SK-MEL-5 (cell line): ENCODE results near the gene NOSTRIN. TPM values are rescaled to one million over a fixed set of nuclear protein-coding genes. Genes with fewer than 3 reads are reported as not detected.
"Not testable (repeated sequence)": the region's sequence is repeated elsewhere in the genome, so short reads cannot be mapped to it uniquely, and the experiment has no call there.

Source experiments
- DNase-seq: peaks from one replicate; pipeline ENCODE4 v3.0.0-alpha.2; 2016; ENCODE audit warnings: low read depth, low spot score
- in situ Hi-C: cut with HindIII; loops from 2 replicates; pipeline ENCODE4 v1.10.0; 2016; ENCODE audit warnings: low sequenced_read_pairs, high pct_unique_total_duplicates, low pct_unique_long_range_greater_than_20kb
- total RNA-seq: library from RNA; depleted of rRNA; stranded (reverse); fragments of >200 nt; shearing (Covaris generic); gene quantifications from 2 replicates; pipeline ENCODE4 v1.2.3, GENCODE V29; 2014

NOSTRIN gene
- total RNA-seq, 1 experiment from 2014 or later: not detected

DNA sequence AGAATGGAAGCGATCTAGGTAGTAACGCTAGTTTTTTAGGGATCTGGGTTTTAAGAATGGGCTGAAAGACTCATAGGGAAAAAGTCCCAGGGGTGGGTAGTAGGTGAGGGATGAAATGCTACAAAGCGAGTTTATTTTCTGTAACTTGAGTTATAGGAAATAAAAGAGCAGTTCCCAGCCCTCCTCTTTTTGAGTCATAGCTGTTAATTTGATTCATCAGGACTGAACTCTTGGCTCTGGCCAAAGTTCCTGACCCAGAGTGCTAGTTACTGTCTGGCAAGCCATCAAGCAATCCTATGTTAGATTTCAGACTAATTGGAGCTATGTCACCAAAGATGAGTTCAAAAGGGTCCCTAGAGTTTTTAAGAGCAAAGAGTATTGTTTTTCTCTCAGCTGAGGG is 17.4 kb upstream of the NOSTRIN start:
- no peak for DNase-seq
- in situ Hi-C loops: no loop called here

DNA sequence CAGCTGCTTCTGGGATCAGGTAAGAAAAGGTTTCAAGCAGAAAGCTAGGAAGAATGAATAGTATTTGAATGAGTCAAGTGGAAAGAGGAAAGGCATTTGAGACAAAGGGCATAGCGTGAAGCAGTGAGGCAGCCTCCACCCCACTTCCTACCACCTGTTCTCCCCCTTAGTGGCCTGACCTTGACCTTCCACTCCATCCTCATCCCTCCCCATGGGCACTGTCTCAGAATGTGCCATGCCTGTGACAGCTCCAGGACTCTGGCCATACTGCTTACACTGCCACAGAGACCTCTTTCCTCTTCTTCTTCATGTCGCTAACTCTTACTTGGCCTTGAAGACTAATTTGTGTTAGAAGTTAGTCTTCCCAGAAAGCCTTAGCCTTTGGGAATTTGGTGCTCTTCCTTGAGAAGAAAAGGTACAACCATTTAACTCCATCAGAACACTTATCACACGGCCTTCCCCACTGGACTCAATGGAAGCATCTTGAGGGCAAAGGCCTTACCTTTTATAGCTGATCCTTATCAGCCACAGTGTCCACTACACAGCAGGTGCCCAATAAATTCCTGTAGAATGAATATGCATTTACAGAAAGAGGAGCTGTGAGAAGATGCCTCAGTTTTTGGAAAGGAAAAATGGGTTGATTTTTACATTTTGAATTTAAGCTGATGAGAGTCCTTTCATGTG is 15.2 kb upstream of the NOSTRIN start:
- no peak for DNase-seq
- in situ Hi-C loops: no loop called here

DNA sequence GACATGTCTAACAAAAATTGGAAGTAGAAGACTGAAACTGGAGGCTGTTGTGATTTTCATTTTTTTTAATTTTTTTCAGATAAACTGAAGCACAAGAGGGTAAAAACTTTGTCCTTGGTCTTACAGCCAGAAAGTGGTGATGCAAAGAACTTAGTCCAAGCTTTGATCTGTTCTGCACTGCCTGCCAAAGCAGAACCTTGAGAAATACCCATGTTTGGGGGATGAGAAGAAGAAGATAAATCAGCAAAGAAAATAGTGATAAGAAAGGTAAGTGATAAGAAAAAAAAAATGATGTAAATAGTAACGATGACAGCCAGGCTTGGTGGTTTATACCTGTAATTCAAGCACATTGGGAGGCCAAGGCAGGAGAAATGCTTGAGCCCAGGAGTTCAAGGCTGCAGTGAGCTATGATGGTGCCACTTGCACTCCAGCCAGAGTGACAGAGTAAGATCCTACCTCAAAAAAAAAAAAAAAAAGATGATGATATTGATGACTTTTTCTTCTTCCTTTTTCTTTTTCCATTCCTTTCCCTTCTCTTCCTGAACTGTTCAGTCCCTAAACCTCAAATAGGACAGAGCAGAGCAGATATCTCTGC is 14.6 kb upstream of the NOSTRIN start:
- DNase-seq: no peak
- in situ Hi-C loops: no loop called here

DNA sequence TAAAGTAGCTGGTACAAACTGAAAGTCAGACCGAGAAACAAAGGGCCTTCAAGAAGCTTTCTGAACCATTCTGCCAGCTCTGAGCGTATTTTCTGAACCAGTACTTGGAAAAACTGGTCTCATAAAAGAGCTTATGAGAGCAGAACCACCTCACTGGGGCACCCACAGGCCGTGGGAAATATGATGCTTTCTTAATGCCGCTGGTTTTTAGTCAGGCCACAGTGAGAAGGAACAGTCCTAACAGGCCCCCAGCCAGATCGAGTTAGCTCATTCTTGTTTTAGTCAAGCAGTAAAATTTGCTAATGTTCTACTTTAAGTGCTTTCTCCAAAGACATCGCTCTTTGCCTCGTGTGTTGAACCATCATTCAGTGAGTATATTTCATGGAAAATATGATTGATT is 12.7 kb upstream of the NOSTRIN start:
- DNase-seq: no peak

DNA sequence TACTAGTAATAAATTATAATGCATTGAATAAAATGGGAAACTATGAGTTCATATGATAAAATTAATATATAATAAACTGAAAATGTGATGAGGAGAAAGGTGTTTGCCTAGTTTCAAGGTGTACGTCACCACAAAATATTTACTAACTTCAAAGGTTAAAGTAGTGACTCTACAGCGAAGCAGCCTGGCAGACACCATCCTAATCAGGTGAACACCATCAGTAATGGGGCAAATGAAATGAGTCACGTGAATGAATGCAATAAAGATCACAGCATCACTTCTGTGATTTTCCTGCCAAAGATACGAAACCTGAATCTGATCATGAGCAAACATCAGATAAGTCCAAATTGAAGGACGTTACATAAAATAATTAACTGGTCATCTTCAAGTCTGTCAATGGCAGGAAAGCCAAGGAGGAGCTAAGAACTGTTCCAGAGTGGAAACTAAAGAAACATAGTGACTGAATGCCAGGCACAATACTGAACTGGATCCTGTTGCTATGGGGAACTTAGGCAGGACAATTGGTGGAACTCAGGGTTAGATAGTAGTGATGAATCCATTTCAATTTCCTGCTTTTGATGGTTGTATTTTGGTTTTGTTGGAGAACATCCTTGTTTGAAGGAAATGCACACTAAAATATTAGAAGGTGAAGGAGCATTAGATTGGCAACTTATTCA is 12.1 kb upstream of the NOSTRIN start:
- DNase-seq: no peak
- in situ Hi-C loops: no loop called here

More for the DNA sequence above, 12.7 kb upstream of the NOSTRIN start:
- in situ Hi-C loops: no loop called here

DNA sequence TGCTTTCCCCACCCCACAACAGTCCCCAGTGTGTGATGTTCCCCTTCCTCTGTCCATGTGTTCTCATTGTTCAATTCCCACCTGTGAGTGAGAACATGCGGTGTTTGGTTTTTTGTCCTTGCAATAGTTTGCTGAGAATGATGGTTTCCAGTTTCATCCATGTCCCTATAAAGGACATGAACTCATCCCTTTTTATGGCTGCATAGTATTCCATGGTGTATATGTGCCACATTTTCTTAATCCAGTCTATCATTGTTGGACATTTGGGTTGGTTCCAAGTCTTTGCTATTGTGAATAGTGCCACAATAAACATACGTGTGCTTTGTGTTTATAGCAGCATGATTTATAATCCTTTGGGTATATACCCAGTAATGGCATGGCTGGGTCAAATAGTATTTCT is 11.3 kb upstream of the NOSTRIN start:
- DNase-seq, in situ Hi-C loops: not testable (repeated sequence)

DNA sequence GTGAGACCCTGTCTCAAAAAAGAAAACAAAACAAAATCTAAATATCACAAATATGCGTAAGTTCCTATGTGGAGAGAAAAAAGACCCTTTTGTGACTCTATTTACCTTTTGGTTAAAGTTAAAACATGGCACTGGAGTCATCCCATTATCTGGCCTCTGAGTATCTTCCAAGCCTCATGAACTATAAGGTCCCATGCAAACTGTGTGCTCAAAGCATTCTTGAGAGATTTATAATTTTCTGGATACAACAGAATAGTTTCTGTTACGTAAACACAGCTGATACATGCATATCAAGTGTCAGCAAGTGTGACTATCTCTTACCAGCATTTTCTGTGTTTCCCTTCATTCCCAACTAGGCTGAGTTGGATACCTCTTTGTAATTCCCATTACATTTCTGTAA is 8.8 kb upstream of the NOSTRIN start:
- in situ Hi-C loops: no loop called here
- DNase-seq: no peak

DNA sequence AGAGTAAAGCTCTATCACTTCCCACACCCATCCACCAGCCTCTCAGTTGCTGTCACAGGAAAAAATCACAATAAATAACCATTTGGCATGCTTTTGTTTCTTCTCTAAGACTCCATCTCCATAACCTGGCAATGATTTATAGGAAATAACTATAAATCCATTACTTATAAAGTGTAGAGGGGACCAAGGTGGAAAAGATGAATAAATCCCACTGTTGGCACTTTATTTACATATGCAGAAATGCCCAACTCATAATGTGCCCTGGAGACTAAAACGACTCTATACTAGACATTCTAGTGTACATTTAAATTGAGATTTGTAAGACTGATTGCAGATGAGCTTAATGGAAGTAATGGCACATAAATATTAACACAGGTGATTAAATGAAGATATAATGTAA is 7.5 kb upstream of the NOSTRIN start:
- DNase-seq: no peak
- in situ Hi-C loops: no loop called here

DNA sequence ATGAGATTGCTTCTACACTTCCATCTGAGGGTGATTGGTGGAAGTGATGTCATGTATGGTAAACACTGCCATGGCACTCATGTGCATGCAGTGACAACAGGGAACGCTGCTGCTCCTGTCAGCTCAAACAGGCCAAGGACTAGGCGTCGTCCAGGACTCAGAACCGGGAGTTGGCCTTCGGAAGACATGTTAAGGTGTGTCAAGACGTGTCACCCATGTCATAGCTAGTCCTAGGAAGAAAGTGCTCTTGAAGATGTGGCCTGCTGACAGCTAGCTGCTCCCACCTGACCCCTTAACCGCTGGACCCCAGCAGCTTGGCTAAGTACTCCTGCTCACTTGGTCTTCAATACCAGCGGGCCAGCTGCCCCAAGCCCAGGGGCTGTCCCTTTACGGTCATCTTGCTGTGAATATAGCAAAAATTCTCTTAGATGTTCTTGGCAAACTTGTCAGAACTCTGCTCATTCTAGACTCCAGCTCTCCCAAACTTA is 6.3 kb upstream of the NOSTRIN start:
- no peak for DNase-seq
- in situ Hi-C loops: no loop called here

DNA sequence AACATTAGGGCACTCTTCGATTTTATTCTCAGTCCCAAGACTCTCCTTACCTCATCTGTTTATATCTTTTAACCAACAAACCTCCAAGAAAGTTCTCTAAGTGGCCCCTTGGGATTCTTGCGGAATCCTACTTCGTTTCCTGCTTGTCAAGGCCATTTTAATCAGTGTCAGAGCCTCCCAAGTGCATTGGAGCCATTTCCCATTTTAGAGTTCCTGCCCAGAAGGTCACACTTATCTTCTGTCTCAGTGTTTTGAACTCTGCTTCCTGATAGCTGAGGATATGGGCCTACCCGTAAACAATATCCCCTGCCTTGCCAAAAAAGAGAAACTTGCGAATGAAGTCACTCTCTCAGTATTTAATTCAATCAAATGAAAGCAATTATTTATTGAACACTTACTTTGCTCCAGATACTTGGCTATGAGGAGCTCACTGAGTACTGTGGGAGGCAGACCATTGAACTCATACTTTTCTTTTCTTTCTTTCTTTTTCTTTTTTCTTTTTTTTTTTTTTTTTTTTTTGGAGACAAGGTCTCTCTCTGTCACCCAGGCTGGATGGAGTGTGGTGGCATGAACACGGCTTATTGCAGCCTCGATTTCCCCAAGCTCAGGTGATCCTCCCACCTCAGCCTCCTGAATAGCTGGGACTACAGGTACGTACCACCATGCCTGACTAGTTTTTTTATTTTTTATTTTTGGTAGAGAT is 5.7 kb upstream of the NOSTRIN start:
- in situ Hi-C loops: no loop called here
- no peak for DNase-seq

DNA sequence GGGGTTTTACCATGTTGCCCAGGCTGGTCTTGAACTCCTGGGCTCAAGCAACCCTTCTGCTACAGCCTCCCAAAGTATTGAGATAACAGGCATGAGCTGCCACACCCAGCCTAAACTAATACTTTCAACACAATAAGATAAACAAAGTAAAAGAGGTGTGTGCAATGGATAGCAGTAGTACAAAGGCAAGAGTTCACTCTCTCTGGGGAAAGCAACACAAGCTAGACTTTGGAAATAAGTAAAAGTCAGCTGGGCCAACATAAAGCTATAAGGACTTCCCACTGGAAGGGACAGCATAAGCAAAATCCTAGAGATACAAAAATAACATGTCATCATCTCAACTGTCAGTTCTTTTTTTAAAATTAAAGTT is 5.2 kb upstream of the NOSTRIN start:
- no peak for DNase-seq
- in situ Hi-C loops: no loop called here

DNA sequence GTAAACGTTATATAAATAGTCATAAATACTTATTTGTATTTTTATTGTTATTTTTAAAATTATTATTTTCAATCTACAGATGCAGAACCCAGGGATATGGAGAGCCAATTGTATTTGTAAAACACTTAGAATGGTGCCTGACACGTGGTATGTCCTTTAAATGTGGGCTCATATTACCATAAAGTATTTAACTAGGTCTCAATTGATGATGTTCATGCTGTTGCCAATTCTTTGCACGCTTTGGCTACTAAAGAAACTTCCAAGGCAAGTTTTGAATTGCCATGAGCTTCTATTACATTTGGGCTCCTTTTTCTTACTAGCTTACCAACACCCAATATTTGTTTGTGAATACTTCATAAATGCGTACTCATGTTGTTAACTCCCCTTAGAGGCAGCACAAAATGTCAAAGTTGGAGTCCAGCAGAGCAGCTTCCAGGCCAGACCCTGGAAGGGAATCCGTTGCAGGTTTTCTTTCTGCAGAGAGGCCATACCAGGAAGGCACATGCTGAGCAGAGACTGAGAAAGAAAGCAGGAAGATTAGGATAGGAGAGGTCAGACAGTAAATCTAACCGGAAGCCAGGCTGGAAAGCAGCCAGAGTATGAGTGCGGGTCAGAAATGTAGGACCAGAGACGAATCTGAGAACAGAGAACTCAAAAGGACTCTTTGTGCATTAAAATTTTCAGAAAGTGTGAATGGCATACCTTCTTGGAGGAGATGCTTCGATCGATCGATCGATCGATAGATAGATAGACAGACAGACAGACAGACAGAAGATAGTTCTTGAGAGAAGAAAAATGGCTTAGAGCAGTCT is 4.2 kb upstream of the NOSTRIN start:
- in situ Hi-C loops: no loop called here

DNA sequence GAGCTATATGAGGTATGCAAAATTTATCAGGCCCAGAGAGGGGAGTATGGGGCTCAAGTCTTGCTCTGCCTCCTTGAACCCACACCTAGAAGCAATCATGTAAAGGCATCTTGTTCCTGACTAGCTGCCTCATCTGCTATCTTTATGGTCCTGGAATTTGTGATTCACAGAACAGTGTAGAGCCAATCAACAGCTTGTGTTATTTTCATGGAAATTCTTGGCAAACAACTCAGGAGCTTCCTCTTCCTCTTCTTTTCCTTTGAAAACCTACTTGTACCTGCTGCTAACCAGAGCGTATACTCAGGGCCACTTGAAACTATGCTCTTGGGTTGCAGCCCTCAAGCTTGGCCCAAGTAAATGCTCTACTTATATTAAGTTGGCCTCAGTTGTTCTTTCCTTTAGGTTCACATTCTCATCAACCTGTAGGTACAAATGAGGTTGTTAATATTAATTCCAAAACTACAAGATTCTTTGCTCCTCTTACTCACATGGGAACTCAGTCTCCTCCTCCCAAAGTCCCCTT is 3.5 kb upstream of the NOSTRIN start:
- in situ Hi-C loops: no loop called here
- no peak for DNase-seq

More for the DNA sequence above, 4.2 kb upstream of the NOSTRIN start:
- DNase-seq: peak; percentile 4

DNA sequence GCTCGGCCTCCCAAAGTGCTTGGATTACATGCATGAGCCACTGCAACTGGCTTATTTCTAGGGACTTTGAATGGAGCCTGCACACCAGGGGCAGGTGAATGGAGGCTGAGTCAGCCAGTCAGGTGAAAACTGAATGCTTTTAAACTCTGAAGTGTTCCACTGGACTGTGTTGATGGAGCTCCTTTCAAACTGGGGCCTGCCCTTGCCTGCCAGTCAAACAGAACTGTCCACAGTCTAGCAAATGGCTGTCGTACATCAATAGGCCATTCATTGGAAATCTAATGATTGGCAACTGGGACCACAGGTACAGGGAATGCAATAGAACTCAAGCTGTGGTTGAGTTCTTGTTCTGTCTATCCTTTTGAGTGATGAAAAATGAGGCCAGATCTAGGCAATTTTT is 966 bp upstream of the NOSTRIN start:
- DNase-seq: no peak
- in situ Hi-C loops: no loop called here

DNA sequence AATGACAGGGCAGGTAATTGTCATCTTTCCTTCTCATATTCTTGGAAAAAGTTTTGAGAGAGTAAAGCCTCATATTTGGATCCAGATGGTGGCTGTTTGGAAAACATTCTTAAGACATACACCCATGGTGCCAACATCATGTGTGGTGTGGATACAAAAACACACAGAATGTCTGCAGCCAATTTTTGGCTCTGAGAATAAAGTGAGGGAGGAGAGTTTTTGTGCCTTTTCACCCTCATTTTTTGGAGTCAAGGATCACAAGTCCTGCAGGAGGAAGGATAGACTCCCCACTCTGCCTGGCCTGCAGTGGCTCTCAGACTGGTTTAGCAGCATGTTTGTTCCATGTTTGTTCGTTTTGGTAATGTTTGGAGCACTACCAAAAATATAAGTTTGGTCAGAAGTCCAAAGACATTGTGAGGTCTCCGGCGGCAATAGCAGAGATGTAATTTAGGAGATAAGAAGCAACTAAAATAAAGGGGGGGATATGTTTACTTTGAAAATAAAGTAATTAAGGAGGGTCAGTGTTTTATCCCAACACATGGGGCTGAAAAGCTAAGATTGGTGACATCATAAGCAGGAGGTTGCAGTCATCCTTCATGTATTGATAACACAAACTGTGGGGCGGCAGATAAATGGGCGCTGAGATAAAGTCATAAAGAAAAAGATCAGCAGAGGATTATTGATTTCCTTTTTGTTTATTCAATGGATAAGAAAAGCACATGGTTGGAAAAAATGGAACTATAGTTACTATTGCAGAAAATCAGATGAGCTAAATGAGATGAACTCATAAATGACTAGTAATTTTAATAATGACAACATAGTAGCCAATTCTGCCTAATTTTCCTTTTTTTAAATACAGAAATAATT is 655 bp downstream of the NOSTRIN start:
- in situ Hi-C loops: no loop called here
- DNase-seq: no peak

DNA sequence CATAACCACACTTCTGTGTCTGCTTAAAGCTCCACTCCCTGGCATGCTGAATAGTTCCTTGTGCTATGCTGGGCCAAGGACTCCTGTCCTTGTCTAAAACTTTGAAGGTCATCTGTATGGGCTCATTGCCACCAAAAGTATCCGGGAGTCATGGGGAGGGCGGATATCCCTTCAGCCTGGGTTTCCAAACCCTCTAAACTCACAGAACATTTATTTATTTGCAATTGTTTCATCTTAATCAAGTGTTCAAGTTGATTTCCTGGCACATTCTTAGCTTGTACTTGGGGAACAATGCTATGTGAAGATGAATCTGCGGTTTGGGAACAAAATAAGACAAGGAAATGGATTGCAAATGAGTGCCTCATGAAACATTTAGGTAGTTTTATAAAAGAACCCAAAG is 1.8 kb downstream of the NOSTRIN start:
- DNase-seq: no peak

DNA sequence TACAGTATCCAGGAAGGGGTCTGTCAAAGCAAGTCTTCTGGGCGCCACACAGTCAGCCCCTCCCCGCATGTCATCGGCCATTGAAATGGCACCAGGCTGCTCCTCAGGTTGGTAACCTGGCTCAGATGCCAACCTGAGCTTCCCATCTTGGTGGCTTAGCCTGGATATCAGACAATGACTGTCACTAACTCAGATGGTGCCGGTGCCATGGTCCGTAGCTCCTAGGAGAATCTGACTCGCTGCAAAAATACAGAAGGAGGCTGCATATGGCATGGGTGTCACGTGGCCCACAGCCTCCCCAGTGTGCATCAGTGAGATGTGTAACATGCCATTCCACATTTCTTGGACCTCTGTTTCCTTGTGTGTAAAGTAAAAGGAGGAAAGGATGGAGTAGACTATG is 3.2 kb downstream of the NOSTRIN start:
- in situ Hi-C loops: no loop called here

More for the DNA sequence above, 1.8 kb downstream of the NOSTRIN start:
- in situ Hi-C loops: no loop called here

More for the DNA sequence above, 3.2 kb downstream of the NOSTRIN start:
- DNase-seq: no peak
